Left lung (tissue), 10 donors: ENCODE measurements around the gene CFAP47. TPM values are rescaled to one million over a fixed set of nuclear protein-coding genes. Genes with fewer than 3 reads are reported as not detected.
"Not testable (repeated sequence)": the region's sequence is repeated elsewhere in the genome, so short reads cannot be mapped to it uniquely, and the experiment has no call there.

Source experiments
- ATAC-seq: fragments of 200-7000 bp; cut with Tn5 transposase; one replicate; pipeline ENCODE4 v1.9.1; 2020; ENCODE audit warnings: moderate library complexity
- DNase-seq, 4 donors: peaks; one replicate each; pipeline ENCODE4 v3.0.0-alpha.2; 2013 to 2020
- H3K27ac ChIP-seq, 2 donors: fragments of 200-600 bp; sonication (generic) in 1 of 2; one replicate each; pipeline versions ENCODE4 v1.5.0 to v1.8.0; 2020 to 2021
- H3K27me3 ChIP-seq, 2 donors: fragments of 200-600 bp; sonication (generic) in 1 of 2; one replicate each; pipeline versions ENCODE4 v1.5.0 to v1.8.0; 2020 to 2021
- H3K36me3 ChIP-seq, 2 donors: fragments of 200-600 bp; sonication (generic) in 1 of 2; one replicate each; pipeline versions ENCODE4 v1.5.0 to v1.8.0; 2020 to 2021
- H3K4me1 ChIP-seq, 2 donors: fragments of 200-600 bp; one replicate each; pipeline ENCODE4 v1.8.0; 2021
- H3K4me3 ChIP-seq, 2 donors: fragments of 200-600 bp; sonication (generic) in 1 of 2; one replicate each; pipeline versions ENCODE4 v1.5.0 to v1.8.0; 2020 to 2021; ENCODE audit warnings: mild to moderate bottlenecking in 1 of 2
- H3K9me3 ChIP-seq, 2 donors: fragments of 200-600 bp; sonication (generic) in 1 of 2; one replicate each; pipeline versions ENCODE4 v1.5.0 to v1.8.0; 2020 to 2021
- CTCF ChIP-seq, 2 donors: fragments of 200-600 bp; sonication (generic) in 1 of 2; IDR thresholded peaks; one replicate each; pipeline versions ENCODE4 v1.5.0 to v1.8.0; 2021; ENCODE audit warnings: antibody characterized with exemption in 2 of 2
- intact Hi-C, 2 donors: fragments of 100-400 bp; cut with DNase I; formaldehyde crosslinking; loops; one replicate each; pipeline versions ENCODE4 v1.11.2 to v1.14.2; 2022
- polyA plus RNA-seq, 6 donors: library from polyadenylated mRNA; unstranded; fragments of 120-200 nt; gene quantifications; one replicate each; pipeline ENCODE4 v1.2.1, GENCODE V29; 2013; ENCODE audit not compliant: insufficient read length in 6 of 6
- total RNA-seq, 2 donors: library from RNA; stranded (reverse); fragmentation: NEBNext Ultra II Directional; extraction: Animal tissue kit (Norgen Biotek cat#: 25700); gene quantifications; one replicate each; pipeline ENCODE4 v1.2.1, GENCODE V29; 2021
- donor health status: DM: no; HTN: yes; CAD: no.
- donor health status: DM: no; HTN: no; CAD: no.

Gene CFAP47
- total and polyA plus RNA-seq, 8 donors, result 0.26 to 5.3 (median 1.7) TPM

GRCh38 chrX:36007207-36007606 lies 87.7 kb downstream of the CFAP47 start:
- no peaks in the 10 kb centered on the region for H3K9me3 ChIP-seq
- no peaks in the 10 kb centered on the region for H3K27me3 ChIP-seq
- DNase-seq, result no peak
- no peak for TF ChIP-seq CTCF (IDR thresholded peaks at IDR 0.05)
- intact Hi-C loops, result no loop called here
- no peak overlapping the region for H3K27ac ChIP-seq
- ATAC-seq, result no peak
- no peaks in the 10 kb centered on the region for H3K4me1 ChIP-seq
- no peak overlapping the region for H3K4me3 ChIP-seq
- no peaks in the 10 kb centered on the region for H3K36me3 ChIP-seq

GRCh38 chrX:36019125-36019524 lies 99.6 kb downstream of the CFAP47 start:
- no peak overlapping the region for H3K27ac ChIP-seq
- ATAC-seq (no peak), DNase-seq (no peak)
- no peaks in the 10 kb centered on the region for H3K36me3 ChIP-seq
- H3K4me3 ChIP-seq, result no peak overlapping the region
- no peaks in the 10 kb centered on the region for H3K4me1 ChIP-seq
- no peaks in the 10 kb centered on the region for H3K9me3 ChIP-seq
- no peak for TF ChIP-seq CTCF (IDR thresholded peaks at IDR 0.05)
- no peaks in the 10 kb centered on the region for H3K27me3 ChIP-seq
- intact Hi-C loops, result no loop called here

DNA sequence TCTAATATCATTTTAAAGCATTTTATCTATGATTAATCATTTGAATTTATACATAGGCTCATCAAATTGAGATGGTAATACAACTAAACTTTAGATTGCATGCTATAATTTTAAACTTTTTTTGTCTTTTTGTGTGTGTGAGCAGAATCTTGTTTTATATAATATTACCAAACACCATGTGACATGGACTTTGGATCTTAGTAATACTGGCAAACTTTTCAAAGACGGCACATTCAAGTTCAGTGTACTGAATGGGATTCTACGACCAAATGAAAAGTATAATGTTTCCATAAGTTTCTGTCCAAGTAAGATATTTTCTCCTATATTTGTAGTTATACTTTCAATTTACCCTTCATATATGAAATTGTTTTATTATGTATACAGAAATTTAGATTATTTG lies 116.0 kb downstream of the CFAP47 start:
- DNase-seq, result no peak
- intact Hi-C loops, result no loop called here
- Histone ChIP-seq H3K27me3 (no peaks in the 10 kb centered on the region), H3K4me3 (no peak overlapping the region), H3K9me3 (no peaks in the 10 kb centered on the region), H3K27ac (no peak overlapping the region), H3K36me3 (no peaks in the 10 kb centered on the region), H3K4me1 (no peaks in the 10 kb centered on the region)
- no peak for ATAC-seq
- no peak for TF ChIP-seq CTCF (IDR thresholded peaks at IDR 0.05)

GRCh38 chrX:36062778-36063177 lies 143.2 kb downstream of the CFAP47 start:
- DNase-seq (no peak), ATAC-seq (no peak)
- Histone ChIP-seq H3K9me3 (no peaks in the 10 kb centered on the region), H3K27ac (no peak overlapping the region), H3K4me3 (no peak overlapping the region), H3K4me1 (no peaks in the 10 kb centered on the region), H3K27me3 (no peaks in the 10 kb centered on the region), H3K36me3 (no peaks in the 10 kb centered on the region)
- intact Hi-C loops, result no loop called here
- TF ChIP-seq CTCF (IDR thresholded peaks at IDR 0.05), result no peak

DNA sequence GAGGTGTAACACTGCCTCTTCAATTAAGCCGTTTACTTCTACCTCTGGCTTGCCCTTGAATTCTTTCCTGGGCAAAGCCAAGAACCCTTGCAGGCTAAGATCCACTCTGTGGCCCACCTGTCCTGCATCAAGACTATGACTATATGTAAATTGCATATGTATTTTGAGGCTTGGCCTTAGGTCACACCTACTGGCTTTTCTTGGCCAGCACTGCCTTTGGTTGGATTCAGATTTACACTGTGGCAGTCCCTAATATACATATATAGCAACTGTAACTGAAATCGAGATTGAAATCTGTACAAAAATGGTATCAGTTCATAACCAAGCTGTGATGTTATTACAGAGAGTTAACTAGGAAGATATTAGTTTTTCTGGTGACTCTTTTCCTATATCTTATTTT lies 151.5 kb downstream of the CFAP47 start:
- Histone ChIP-seq H3K4me1 (no peaks in the 10 kb centered on the region), H3K9me3 (no peaks in the 10 kb centered on the region), H3K27me3 (no peaks in the 10 kb centered on the region), H3K4me3 (no peak overlapping the region), H3K27ac (no peak overlapping the region), H3K36me3 (no peaks in the 10 kb centered on the region)
- TF ChIP-seq CTCF (IDR thresholded peaks at IDR 0.05), result no peak
- ATAC-seq, result no peak
- no peak for DNase-seq
- intact Hi-C loops, result no loop called here

DNA sequence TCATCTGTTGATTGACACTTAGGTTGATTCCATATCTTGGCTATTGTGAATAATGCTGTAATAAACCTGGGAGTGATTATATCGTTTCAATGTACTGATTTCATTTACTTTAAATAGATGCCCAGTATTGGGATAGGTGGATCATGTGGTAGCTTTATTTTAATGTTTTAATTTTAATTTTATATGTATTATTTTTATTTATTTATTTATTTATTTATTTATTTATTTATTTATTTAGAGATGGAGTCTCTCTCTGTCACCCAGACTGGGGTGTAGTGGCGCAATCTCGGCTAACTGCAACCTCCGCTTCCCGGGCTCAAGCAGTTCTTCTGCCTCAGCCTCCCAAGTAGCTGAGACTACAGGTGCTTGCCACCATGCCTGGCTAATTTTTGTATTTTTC lies 155.5 kb downstream of the CFAP47 start:
- H3K4me3 ChIP-seq, intact Hi-C loops, ATAC-seq, H3K27ac ChIP-seq, H3K36me3 ChIP-seq, H3K9me3 ChIP-seq, DNase-seq, H3K27me3 ChIP-seq, H3K4me1 ChIP-seq: not testable (repeated sequence)
